Uterus (tissue), 4 donors: ENCODE measurements around the gene DPP10. TPM values are rescaled to one million over a fixed set of nuclear protein-coding genes. Genes with fewer than 3 reads are reported as not detected.
"Not testable (repeated sequence)": the region's sequence is repeated elsewhere in the genome, so short reads cannot be mapped to it uniquely, and the experiment has no call there.

Experiments used
- DNase-seq, 2 donors: peaks; one replicate each; pipeline ENCODE4 v3.0.0-alpha.2; 2019 to 2020
- H3K27ac ChIP-seq, 2 donors: fragments of 200-600 bp; sonication (generic); 1 replicate in 1 of 2; 2 replicates in 1 of 2; pipeline ENCODE4 v1.5.1; 2016 to 2018
- H3K27me3 ChIP-seq, 2 donors: fragments of 200-600 bp; sonication (generic); one replicate each; pipeline ENCODE4 v1.5.1; 2018 to 2019; ENCODE audit warnings: control low read depth in 1 of 2
- H3K36me3 ChIP-seq, 2 donors: fragments of 200-600 bp; sonication (generic); one replicate each; pipeline ENCODE4 v1.5.1; 2019; ENCODE audit warnings: control low read depth in 1 of 2
- H3K4me1 ChIP-seq, 2 donors: fragments of 200-600 bp; sonication (generic); one replicate each; pipeline ENCODE4 v1.5.1; 2018 to 2019; ENCODE audit warnings: control low read depth in 1 of 2
- H3K4me3 ChIP-seq, 2 donors: fragments of 200-600 bp; sonication (generic); 1 replicate in 1 of 2; 2 replicates in 1 of 2; pipeline ENCODE4 v1.5.1; 2018 to 2019; ENCODE audit warnings: mild to moderate bottlenecking in 1 of 2
- H3K9me3 ChIP-seq, 2 donors: fragments of 200-600 bp; sonication (generic); one replicate each; pipeline ENCODE4 v1.5.1; 2019; ENCODE audit warnings: control low read depth in 1 of 2
- CTCF ChIP-seq, 4 experiments: fragments of 200-600 bp in 2 of 4; fragments of 450-650 bp in 2 of 4; sonication (generic) in 2 of 4; IDR thresholded peaks; one replicate each; pipeline ENCODE4 v1.5.1; 2016 to 2019; ENCODE audit warnings: antibody characterized with exemption in 4 of 4, mild to moderate bottlenecking in 2 of 4, moderate library complexity in 1 of 4
- POLR2A ChIP-seq, 2 donors: fragments of 450-650 bp; IDR thresholded peaks; one replicate each; pipeline ENCODE4 v1.6.1; 2016; ENCODE audit warnings: antibody characterized with exemption in 2 of 2, mild to moderate bottlenecking in 1 of 2, moderate library complexity in 1 of 2
- intact Hi-C: fragments of 100-400 bp; cut with DNase I; formaldehyde crosslinking; loops from one replicate; pipeline ENCODE4 v1.15.1; 2023; ENCODE audit warnings: low total_unique reads
- total RNA-seq, 4 donors: library from RNA; depleted of rRNA in 3 of 4; stranded (reverse); fragments of >200 nt in 3 of 4; gene quantifications; one replicate each; pipeline versions ENCODE4 v1.1.0 to v1.2.4, GENCODE V29; 2014 to 2023
- donor health status: DM: yes; HTN: yes; CAD: no.

Gene DPP10
- total RNA-seq, 4 donors from 2014 or later: 33.0 TPM; not detected in 3

DNA sequence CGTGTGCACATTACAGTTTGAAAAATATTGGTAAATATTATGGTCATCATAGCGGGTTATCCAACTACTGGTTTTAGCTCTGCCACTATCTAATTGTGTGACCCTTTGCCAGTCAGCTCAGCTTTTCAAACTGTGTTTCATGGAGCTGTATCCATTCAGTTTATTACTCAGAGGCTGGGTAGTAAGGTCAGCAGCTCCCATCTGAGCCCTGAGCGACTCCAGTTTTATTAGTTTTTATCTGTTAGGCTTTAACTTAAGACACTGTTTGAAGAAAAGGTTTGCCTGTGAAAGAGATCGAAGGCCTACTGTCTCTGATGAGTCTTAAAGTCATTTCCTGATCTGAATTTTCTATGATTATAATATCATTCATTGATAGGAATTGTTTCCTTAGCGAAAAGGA lies 76.3 kb downstream of the DPP10 start:
- DNase-seq: no peak
- H3K27me3 ChIP-seq: no peaks in the 10 kb centered on the region
- H3K4me3 ChIP-seq: no peak overlapping the region
- intact Hi-C loops: no loop called here
- H3K36me3 ChIP-seq: no peaks in the 10 kb centered on the region
- H3K9me3 ChIP-seq: no peaks in the 10 kb centered on the region
- no peaks in the 10 kb centered on the region for H3K4me1 ChIP-seq
- H3K27ac ChIP-seq: no peak overlapping the region
- TF ChIP-seq POLR2A (IDR thresholded peaks at IDR 0.05): no peak
- no peak for TF ChIP-seq CTCF (IDR thresholded peaks at IDR 0.05)

DNA sequence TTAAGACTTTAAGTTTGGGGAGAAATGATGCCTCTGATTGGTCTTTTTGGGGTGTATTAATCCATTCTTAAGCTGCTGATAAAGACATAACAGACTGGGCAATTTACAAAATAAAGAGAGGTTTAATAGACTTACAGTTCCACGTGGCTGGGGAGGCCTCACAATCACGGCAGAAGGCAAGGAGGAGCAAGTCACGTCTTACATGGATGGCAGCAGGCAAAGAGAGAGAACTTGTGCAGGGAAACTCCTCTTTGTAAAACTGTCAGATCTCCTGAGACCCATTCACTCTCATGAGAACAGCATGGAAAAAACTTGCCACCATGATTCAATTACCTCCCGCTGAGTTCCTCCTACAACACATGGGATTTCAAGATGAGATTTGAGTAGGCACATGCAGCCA lies 80.2 kb downstream of the DPP10 start:
- H3K27ac ChIP-seq, intact Hi-C loops, H3K4me3 ChIP-seq, H3K9me3 ChIP-seq, H3K4me1 ChIP-seq, H3K27me3 ChIP-seq, DNase-seq, H3K36me3 ChIP-seq: not testable (repeated sequence)

DNA sequence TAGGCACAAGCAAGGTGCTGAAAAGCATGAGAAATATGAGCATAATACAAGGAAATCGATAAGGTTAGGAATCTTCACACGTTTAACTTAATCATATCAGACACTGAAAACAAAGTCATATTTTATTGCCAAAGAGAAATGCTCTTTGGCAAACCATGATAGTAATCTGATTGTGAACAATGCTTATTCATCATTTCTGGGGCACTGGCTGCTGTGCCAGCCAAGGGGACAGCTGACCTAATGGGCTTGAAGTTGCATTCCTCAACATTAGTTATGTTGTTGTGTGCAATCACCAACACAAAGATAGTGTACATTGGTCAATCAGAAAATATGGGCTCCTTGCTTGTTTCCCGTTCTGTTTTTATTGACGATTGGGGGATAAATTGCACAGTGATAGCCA lies 83.5 kb downstream of the DPP10 start:
- no peaks in the 10 kb centered on the region for H3K4me1 ChIP-seq
- H3K4me3 ChIP-seq: no peak overlapping the region
- no peak overlapping the region for H3K27ac ChIP-seq
- H3K36me3 ChIP-seq: no peaks in the 10 kb centered on the region
- intact Hi-C loops: no loop called here
- H3K27me3 ChIP-seq: no peaks in the 10 kb centered on the region
- no peaks in the 10 kb centered on the region for H3K9me3 ChIP-seq
- DNase-seq: no peak
- TF ChIP-seq CTCF (IDR thresholded peaks at IDR 0.05): no peak
- TF ChIP-seq POLR2A (IDR thresholded peaks at IDR 0.05): no peak

GRCh38 chr2:114526841-114527240 lies 84.4 kb downstream of the DPP10 start:
- Histone ChIP-seq H3K9me3 (no peaks in the 10 kb centered on the region), H3K27ac (no peak overlapping the region), H3K27me3 (no peaks in the 10 kb centered on the region), H3K4me1 (no peaks in the 10 kb centered on the region), H3K4me3 (no peak overlapping the region), H3K36me3 (no peaks in the 10 kb centered on the region)
- no peak for DNase-seq
- intact Hi-C loops: no loop called here
- no peak for TF ChIP-seq POLR2A (IDR thresholded peaks at IDR 0.05)
- no peak for TF ChIP-seq CTCF (IDR thresholded peaks at IDR 0.05)

DNA sequence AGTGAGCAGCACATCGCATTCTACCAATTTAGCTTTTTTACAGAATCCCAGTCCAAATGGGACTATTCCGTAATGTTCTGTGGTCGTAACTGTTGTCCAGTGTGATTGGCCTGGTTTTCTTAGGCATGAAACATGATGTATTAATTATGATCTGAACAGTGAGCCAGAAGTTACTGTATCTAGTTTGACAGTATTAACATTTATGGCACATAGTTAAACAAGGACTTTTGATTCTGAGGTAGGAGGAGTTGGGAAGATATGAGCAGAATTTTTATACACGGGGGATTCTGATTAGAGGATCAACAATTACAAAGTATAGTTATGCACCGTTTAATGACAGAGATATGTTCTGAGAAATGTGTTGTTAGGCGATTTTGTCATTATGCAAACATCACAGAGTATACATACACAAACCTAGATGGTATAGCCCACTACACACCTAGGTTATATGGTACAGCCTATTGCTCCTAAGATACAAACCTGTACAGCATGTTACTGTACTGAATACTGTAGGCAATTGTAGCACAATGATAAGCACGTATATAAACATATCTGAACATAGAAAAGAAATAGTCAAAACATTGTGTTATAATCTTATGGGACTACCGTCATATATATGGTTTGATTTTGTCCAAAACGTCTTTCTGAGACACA lies 85.0 kb downstream of the DPP10 start:
- intact Hi-C loops: no loop called here
- H3K27me3 ChIP-seq: no peaks in the 10 kb centered on the region
- no peaks in the 10 kb centered on the region for H3K36me3 ChIP-seq
- no peak for DNase-seq
- H3K27ac ChIP-seq: no peak overlapping the region
- no peak for TF ChIP-seq CTCF (IDR thresholded peaks at IDR 0.05)
- no peak for TF ChIP-seq POLR2A (IDR thresholded peaks at IDR 0.05)
- H3K9me3 ChIP-seq: no peaks in the 10 kb centered on the region
- H3K4me3 ChIP-seq: no peak overlapping the region
- no peaks in the 10 kb centered on the region for H3K4me1 ChIP-seq
